ENCODE results near the gene DCT.
A peak's percentile ranks its signal among the peaks of the same experiment; 100 is the strongest.
"Not testable (repeated sequence)": the region's sequence is repeated elsewhere in the genome, so short reads cannot be mapped to it uniquely, and the experiment has no call there.

Gene DCT

GRCh38 chr13:94479616-94480015 lies at the start of gene DCT:
TSS of gene DCT (minus strand) at chr13:94479682. CDS start at chr13:94479255, 427 bp downstream.
- DNase-seq = peak; percentile 94

- not testable (repeated sequence) for DNase-seq
Observed at GRCh38 chr13:94526956-94527355, 47.5 kb upstream of the DCT start.

GRCh38 chr13:94525781-94526180 lies 46.3 kb upstream of the DCT start:
- DNase-seq = no peak

GRCh38 chr13:94524407-94524806 lies 44.9 kb upstream of the DCT start:
- no peak for DNase-seq

GRCh38 chr13:94520001-94520400 lies 40.5 kb upstream of the DCT start:
- no peak for DNase-seq

- DNase-seq = no peak
Observed at GRCh38 chr13:94516456-94516855, 37.0 kb upstream of the DCT start.

- no peak for DNase-seq
Observed at GRCh38 chr13:94515911-94516310, 36.4 kb upstream of the DCT start.

GRCh38 chr13:94515374-94515773 lies 35.9 kb upstream of the DCT start:
- DNase-seq = peak; percentile 87

GRCh38 chr13:94513026-94513425 lies 33.5 kb upstream of the DCT start:
- no peak for DNase-seq

GRCh38 chr13:94505730-94506129 lies 26.2 kb upstream of the DCT start:
- no peak for DNase-seq

GRCh38 chr13:94503851-94504250 lies 24.4 kb upstream of the DCT start:
- DNase-seq = no peak

- DNase-seq = not testable (repeated sequence)
Observed at GRCh38 chr13:94498831-94499230, 19.3 kb upstream of the DCT start.

- DNase-seq = no peak
Observed at GRCh38 chr13:94495806-94496205, 16.3 kb upstream of the DCT start.

- DNase-seq = peak; percentile 39
Observed at GRCh38 chr13:94494026-94494425, 14.5 kb upstream of the DCT start.

GRCh38 chr13:94487043-94487442 lies 7.6 kb upstream of the DCT start:
- DNase-seq = no peak

GRCh38 chr13:94483970-94484369 lies 4.5 kb upstream of the DCT start:
- DNase-seq = no peak

GRCh38 chr13:94481941-94482340 lies 2.5 kb upstream of the DCT start:
- no peak for DNase-seq

GRCh38 chr13:94480672-94481145 lies 1.2 kb upstream of the DCT start:
- DNase-seq = no peak

GRCh38 chr13:94478913-94479312 lies 569 bp downstream of the DCT start:
- no peak for DNase-seq

GRCh38 chr13:94470126-94470525 lies 9.4 kb downstream of the DCT start:
- no peak for DNase-seq

GRCh38 chr13:94464771-94465170 lies 14.7 kb downstream of the DCT start:
- no peak for DNase-seq

- DNase-seq = no peak
Observed at GRCh38 chr13:94462670-94463069, 16.8 kb downstream of the DCT start.

- no peak for DNase-seq
Observed at GRCh38 chr13:94459116-94459515, 20.4 kb downstream of the DCT start.

- no peak for DNase-seq
Observed at GRCh38 chr13:94455414-94455813, 24.1 kb downstream of the DCT start.

- no peak for DNase-seq
Observed at GRCh38 chr13:94454906-94455305, 24.6 kb downstream of the DCT start.

- DNase-seq = no peak
Observed at GRCh38 chr13:94454334-94454733, 25.1 kb downstream of the DCT start.

All from DMS79 (cell line).